Heart left ventricle (tissue), 13 donors: ENCODE data around the gene ITPK1.

Experiments
- POLR2A ChIP-seq, 2 donors: fragments of 450-650 bp; IDR thresholded peaks; one replicate each; pipeline ENCODE4 v1.6.1; 2017; ENCODE audit warnings: antibody characterized with exemption in 2 of 2, mild to moderate bottlenecking in 2 of 2, moderate library complexity in 2 of 2
- TF ChIP-seq, protein P1 (sequence below), 12 donors: fragments of 200-600 bp; sonication (generic) in 4 of 12; IDR thresholded peaks; one replicate each; pipeline versions ENCODE4 v1.5.0 to v1.8.0; 2018 to 2022; ENCODE audit warnings: antibody characterized with exemption in 12 of 12, mild to moderate bottlenecking in 5 of 12
- donor health status: ischemic (EF 13 %, LVEDD 7.1; RV severe dilation, severe dysfunction).
- donor health status: DM: no; HTN: yes; CAD: no.
- donor health status: DM: no; HTN: no; CAD: no.
- donor health status: ischemic (EF 25% LVEDD 6.9; RV normal size, moderate dysfunction).
- donor health status: ischemic (EF 25% LVEDD 5.7; RV mildly dilated, moderate dysfunction).
- donor health status: ischemic (EF 35%, LVEDD 5.7; RV mildly dilated, moderate dysfunction).
- donor health status: nonischemic (EF 11% LVEDD 7.7; RV severe dilation, severe dysfunction).
- donor health status: DM: yes; HTN: yes; CAD: no.
- donor health status: PGD.
- donor health status: ischemic (EF 29% LVEDD 5.4; RV normal size, mild dysfunction).
- donor health status: nonischemic (EF 23%, LVEDD 6.1; RV moderate dilation, normal function).

DNA sequence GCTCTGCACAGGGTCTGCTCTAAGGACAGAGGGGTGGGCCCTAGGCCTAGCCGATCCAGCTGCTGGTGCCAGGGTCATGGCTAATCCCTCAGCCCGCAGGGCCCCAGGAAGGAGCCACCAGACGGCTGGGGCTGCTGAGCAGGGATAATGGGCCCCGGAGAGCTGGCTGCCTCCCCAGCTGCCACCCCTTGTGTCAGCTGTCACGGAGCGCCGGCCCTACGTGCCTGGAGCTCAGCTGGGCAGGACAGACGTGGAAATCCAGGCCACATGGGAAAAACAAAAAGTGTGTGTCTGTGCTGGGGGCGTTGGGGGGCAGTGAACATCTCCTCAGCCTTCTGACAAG is 156.6 kb downstream of the ITPK1 start:
- TF ChIP-seq, protein P1, sequence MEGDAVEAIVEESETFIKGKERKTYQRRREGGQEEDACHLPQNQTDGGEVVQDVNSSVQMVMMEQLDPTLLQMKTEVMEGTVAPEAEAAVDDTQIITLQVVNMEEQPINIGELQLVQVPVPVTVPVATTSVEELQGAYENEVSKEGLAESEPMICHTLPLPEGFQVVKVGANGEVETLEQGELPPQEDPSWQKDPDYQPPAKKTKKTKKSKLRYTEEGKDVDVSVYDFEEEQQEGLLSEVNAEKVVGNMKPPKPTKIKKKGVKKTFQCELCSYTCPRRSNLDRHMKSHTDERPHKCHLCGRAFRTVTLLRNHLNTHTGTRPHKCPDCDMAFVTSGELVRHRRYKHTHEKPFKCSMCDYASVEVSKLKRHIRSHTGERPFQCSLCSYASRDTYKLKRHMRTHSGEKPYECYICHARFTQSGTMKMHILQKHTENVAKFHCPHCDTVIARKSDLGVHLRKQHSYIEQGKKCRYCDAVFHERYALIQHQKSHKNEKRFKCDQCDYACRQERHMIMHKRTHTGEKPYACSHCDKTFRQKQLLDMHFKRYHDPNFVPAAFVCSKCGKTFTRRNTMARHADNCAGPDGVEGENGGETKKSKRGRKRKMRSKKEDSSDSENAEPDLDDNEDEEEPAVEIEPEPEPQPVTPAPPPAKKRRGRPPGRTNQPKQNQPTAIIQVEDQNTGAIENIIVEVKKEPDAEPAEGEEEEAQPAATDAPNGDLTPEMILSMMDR (IDR thresholded peaks at IDR 0.05), result no peak
- TF ChIP-seq POLR2A (IDR thresholded peaks at IDR 0.05), result no peak
